OCI-LY1 (cell line): ENCODE results near the gene KIF21A.

Experiments used
- H2AFZ ChIP-seq: fragments of 200-600 bp; sonication (generic), shearing (Covaris generic); 2 replicates; pipeline ENCODE4 v1.6.0; 2014; ENCODE audit warnings: antibody characterized with exemption, mild to moderate bottlenecking, low read length
- H3F3A ChIP-seq: fragments of 200-600 bp; sonication (generic), shearing (Covaris generic); 2 replicates; pipeline ENCODE4 v1.6.0; 2014; ENCODE audit warnings: mild to moderate bottlenecking, antibody characterized with exemption, low read length, moderate library complexity; ENCODE audit not compliant: insufficient read depth
- H3K27ac ChIP-seq: fragments of 200-600 bp; sonication (generic); 2 replicates; pipeline ENCODE4 v1.5.1; 2014; ENCODE audit warnings: low read length, mixed run types, mild to moderate bottlenecking, low read depth; ENCODE audit not compliant: poor library complexity, severe bottlenecking
- H3K27me3 ChIP-seq: fragments of 200-600 bp; sonication (generic); 2 replicates; pipeline ENCODE4 v1.6.0; 2014; ENCODE audit warnings: antibody characterized with exemption, mild to moderate bottlenecking, low read length, moderate library complexity; ENCODE audit not compliant: insufficient read depth
- H3K36me3 ChIP-seq: fragments of 200-600 bp; sonication (generic); 2 replicates; pipeline ENCODE4 v1.6.1; 2014; ENCODE audit warnings: mild to moderate bottlenecking, antibody characterized with exemption, low read length, moderate library complexity, mixed read lengths; ENCODE audit not compliant: insufficient read depth
- H3K4me1 ChIP-seq: fragments of 200-600 bp; sonication (generic); 2 replicates; pipeline ENCODE4 v1.5.1; 2014; ENCODE audit warnings: mild to moderate bottlenecking, low read length, moderate library complexity; ENCODE audit not compliant: insufficient read depth, severe bottlenecking
- H3K4me2 ChIP-seq: fragments of 200-600 bp; sonication (generic), shearing (Covaris generic); 2 replicates; pipeline ENCODE4 v1.6.1; 2014; ENCODE audit warnings: low read length
- H3K4me3 ChIP-seq: fragments of 200-600 bp; sonication (generic); 2 replicates; pipeline ENCODE4 v1.5.1; 2014; ENCODE audit warnings: low read length, low read depth, mild to moderate bottlenecking, mixed read lengths; ENCODE audit not compliant: poor library complexity, severe bottlenecking
- H3K79me2 ChIP-seq: fragments of 200-600 bp; shearing (Covaris generic); 2 replicates; pipeline ENCODE4 v1.6.1; 2016; ENCODE audit warnings: mixed run types, low read length, mixed read lengths; ENCODE audit not compliant: insufficient read depth
- H3K9ac ChIP-seq: fragments of 200-600 bp; sonication (generic), shearing (Covaris generic); 2 replicates; pipeline ENCODE4 v1.6.1; 2014; ENCODE audit warnings: mild to moderate bottlenecking, low read length, mixed read lengths
- H3K9me2 ChIP-seq: fragments of 200-600 bp; sonication (generic), shearing (Covaris generic); 2 replicates; pipeline ENCODE4 v1.6.1; 2014; ENCODE audit warnings: low read depth, mild to moderate bottlenecking, low read length, mixed read lengths
- H3K9me3 ChIP-seq: fragments of 200-600 bp; shearing (Covaris generic); 2 replicates; pipeline ENCODE4 v1.6.1; 2014; ENCODE audit warnings: low read length, mixed read lengths
- H4K20me1 ChIP-seq: fragments of 200-600 bp; sonication (generic), shearing (Covaris generic); 2 replicates; pipeline ENCODE4 v1.6.0; 2016; ENCODE audit warnings: mild to moderate bottlenecking, low read length; ENCODE audit not compliant: insufficient read depth
- CTCF ChIP-seq: fragments of 200-600 bp; sonication (generic), shearing (Covaris generic); IDR thresholded peaks from 2 replicates; pipeline ENCODE4 v1.5.1; 2017; ENCODE audit warnings: mild to moderate bottlenecking, antibody characterized with exemption, low read length, moderate library complexity, mixed read lengths
- EZH2 ChIP-seq: fragments of 200-600 bp; sonication (generic), shearing (Covaris generic); IDR thresholded peaks from 2 replicates; pipeline ENCODE4 v1.8.0; 2017; ENCODE audit warnings: borderline replicate concordance, mixed run types, mild to moderate bottlenecking, antibody characterized with exemption, low read length, moderate library complexity, mixed read lengths

Gene KIF21A

GRCh38 chr12:39435531-39435930, 7.4 kb downstream of the KIF21A start:
- Histone ChIP-seq H3K9ac (no peak overlapping the region), H3K9me2 (no peaks in the 10 kb centered on the region), H3K36me3 (no peaks in the 10 kb centered on the region), H3K79me2 (peaks cover 46% of the 10 kb centered on the region), H3K4me3 (no peak overlapping the region), H3K4me2 (no peak overlapping the region), H4K20me1 (no peaks in the 10 kb centered on the region), H3K27me3 (no peaks in the 10 kb centered on the region), H3F3A (no peaks in the 10 kb centered on the region), H2AFZ (no peak overlapping the region), H3K9me3 (no peaks in the 10 kb centered on the region), H3K4me1 (peaks cover 23% of the 10 kb centered on the region), H3K27ac (no peak overlapping the region)
- TF ChIP-seq CTCF (no peak), EZH2 (no peak)

- no peaks in the 10 kb centered on the region for H3K9me3 ChIP-seq
- H3K9ac ChIP-seq: no peak overlapping the region
- no peaks in the 10 kb centered on the region for H3F3A ChIP-seq
- no peaks in the 10 kb centered on the region for H3K9me2 ChIP-seq
- TF ChIP-seq CTCF (no peak), EZH2 (no peak)
- H3K4me2 ChIP-seq: no peak overlapping the region
- no peaks in the 10 kb centered on the region for H3K36me3 ChIP-seq
- no peak overlapping the region for H3K27ac ChIP-seq
- no peaks in the 10 kb centered on the region for H3K27me3 ChIP-seq
- peaks cover 7% of the 10 kb centered on the region for H3K4me1 ChIP-seq
- H3K79me2 ChIP-seq: peaks cover 14% of the 10 kb centered on the region; the same call in 1 of the 2 replicates
- H2AFZ ChIP-seq: no peak overlapping the region
- no peaks in the 10 kb centered on the region for H4K20me1 ChIP-seq
- no peak overlapping the region for H3K4me3 ChIP-seq
Observed at GRCh38 chr12:39431797-39432196, 11.1 kb downstream of the KIF21A start.

GRCh38 chr12:39431002-39431796, 11.7 kb downstream of the KIF21A start:
- Histone ChIP-seq H3K79me2 (peaks cover 11% of the 10 kb centered on the region; the same call in 1 of the 2 replicates), H3K4me2 (no peak overlapping the region), H3K9ac (no peak overlapping the region), H3K36me3 (no peaks in the 10 kb centered on the region), H3K4me1 (peaks cover 7% of the 10 kb centered on the region), H4K20me1 (no peaks in the 10 kb centered on the region), H2AFZ (no peak overlapping the region), H3F3A (no peaks in the 10 kb centered on the region), H3K4me3 (no peak overlapping the region), H3K27ac (no peak overlapping the region), H3K27me3 (no peaks in the 10 kb centered on the region), H3K9me2 (no peaks in the 10 kb centered on the region), H3K9me3 (no peaks in the 10 kb centered on the region)
- no peak for TF ChIP-seq EZH2
- TF ChIP-seq CTCF: no peak
